Hippocampal formation (tissue), 2 donors: Measurements from ENCODE around the gene HECTD1.
"Not testable (repeated sequence)": the region's sequence is repeated elsewhere in the genome, so short reads cannot be mapped to it uniquely, and the experiment has no call there.

Experiments
- DNase-seq, 2 donors: peaks; one replicate each; lab custom pipeline; 2025; lab: John Stamatoyannopoulos, UW

The HECTD1 gene

DNA sequence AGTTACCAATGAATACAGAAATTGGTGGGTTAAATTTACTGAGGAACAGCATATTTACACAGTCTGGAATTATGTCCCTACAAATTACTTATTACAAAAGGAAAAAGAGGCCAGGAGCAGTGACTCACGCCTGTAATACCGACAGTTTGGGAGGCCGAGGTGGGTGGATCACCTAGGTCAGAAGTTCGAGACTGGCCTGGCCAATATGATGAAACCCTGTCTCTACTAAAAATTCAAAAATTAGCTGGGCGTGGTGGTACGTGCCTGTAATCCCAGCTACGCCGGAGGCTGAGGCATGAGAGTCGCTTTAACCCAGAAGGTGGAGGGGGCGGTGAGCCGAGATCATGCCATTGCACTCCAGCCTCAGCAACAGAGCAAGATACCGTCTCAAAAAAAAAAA lies 52.6 kb downstream of the HECTD1 start:
- DNase-seq = no peak

DNA sequence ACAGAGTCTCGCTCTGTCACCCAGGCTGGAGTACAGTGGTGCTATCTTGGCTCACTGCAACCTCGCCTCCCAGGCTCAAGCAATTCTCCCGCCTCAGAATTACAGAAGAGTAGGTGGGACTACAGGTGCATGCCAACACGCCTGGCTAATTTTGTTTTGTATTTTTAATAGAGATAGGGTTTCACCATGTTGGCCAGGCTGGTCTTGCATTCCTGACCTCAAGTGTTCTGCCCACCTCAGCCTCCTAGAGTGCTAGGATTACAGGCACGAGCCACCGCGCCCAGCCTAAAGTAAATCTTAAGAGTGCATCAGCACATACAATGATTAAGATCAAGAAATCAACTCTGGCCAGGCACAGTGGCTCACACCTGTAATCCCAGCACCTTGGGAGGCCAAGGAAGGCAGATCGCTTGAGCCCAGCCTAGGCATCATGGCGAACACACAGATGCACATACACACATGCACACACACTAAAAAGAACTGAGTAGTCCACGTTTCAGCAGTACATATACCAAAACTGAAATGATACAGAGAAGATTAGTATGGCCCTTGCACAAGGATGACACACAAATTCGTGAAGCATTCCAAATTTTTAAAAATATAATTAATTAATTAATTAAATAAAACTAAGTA lies 65.0 kb downstream of the HECTD1 start:
- no peak for DNase-seq

DNA sequence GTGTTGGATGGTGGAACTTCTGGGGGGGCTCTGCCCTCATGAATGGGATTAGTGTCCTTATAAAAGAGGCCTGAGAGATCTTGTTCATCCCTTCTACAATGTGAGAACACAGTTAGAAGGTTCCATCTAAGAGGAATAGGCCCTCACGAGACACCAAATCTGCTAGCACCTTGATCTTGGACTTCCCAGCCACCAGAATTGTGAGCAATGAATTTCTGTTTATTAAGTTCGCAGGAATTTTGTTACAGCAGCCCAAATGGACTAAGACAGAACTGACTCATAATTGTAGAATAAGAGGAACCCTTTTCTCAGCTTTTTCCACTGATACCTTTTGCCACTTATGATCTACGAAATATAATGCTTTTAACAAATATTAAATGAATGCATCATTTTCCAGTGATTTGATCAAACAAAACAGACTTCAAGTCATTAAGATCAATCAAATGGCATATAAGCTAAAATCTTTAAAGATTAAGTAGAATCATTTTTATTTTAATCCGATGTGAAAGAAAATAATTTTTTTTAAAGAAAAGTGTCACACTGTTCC lies 68.2 kb downstream of the HECTD1 start:
- DNase-seq = no peak

DNA sequence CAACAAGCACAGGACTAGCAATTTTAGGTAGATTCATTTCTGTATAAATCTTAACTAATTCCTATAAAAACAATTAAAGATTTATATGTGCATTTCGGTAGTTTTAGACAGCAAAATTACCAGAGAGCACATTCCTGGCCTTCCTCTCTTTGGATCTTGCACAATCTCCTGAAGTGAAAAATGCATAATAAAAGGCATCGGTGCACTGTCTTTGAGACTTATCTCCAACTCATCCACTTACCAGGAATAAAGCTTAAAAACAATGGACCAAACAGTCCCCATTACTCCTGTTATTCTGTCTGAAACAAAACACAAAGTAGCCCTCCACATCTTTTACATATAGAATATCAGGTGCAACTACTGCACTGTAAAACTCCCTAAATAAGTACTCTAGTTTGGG lies 69.3 kb downstream of the HECTD1 start:
- no peak for DNase-seq

DNA sequence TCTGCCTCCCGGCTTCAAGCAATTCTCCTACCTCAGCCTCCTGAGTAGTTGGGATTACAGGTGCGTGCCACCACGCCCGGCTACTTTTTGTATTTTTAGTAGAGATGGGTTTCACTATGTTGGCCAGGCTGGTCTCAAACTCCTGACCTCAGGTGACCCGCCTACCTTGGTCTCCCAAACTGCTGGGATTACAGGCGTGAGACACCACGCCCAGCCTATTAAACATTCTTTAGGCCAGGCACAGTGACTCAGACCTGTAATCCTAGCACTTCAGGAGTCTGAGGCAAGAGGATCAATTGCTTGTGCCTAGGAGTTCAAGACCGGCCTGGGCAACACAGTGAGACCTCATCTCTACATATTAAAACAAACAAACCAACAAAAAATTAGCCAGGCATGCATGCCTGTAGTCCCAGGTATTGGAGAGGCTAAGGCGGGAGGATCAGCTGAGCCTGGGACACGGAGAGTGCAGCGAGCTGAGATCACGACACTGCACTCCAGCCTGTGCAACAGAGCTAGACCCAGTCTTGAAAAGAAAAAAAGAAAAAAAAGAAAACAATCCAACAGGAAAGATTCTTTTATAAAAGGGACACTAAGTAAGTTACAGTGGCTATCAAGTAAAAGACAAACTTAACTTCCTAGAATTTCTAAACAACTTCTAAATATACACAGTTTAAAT lies 70.2 kb downstream of the HECTD1 start:
- DNase-seq = no peak

DNA sequence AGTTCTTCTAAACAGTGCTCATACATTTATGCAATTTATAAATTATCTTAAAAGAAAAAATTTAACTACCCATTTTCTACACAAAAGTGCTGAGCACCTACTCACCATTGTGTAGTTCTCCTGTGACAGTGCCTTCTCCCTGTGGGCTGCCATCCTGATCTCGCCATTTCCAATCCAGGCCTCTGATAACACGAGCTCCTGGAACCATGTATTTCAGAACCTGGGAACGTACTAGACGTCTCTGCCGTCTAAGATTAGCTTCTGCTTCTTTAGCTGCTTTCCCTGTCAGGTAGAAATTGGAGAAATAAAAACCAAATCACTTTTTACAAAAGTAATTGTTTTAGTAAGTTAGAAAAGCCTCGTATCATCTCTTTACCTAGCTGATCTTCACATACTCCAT lies 74.5 kb downstream of the HECTD1 start:
- DNase-seq = no peak

DNA sequence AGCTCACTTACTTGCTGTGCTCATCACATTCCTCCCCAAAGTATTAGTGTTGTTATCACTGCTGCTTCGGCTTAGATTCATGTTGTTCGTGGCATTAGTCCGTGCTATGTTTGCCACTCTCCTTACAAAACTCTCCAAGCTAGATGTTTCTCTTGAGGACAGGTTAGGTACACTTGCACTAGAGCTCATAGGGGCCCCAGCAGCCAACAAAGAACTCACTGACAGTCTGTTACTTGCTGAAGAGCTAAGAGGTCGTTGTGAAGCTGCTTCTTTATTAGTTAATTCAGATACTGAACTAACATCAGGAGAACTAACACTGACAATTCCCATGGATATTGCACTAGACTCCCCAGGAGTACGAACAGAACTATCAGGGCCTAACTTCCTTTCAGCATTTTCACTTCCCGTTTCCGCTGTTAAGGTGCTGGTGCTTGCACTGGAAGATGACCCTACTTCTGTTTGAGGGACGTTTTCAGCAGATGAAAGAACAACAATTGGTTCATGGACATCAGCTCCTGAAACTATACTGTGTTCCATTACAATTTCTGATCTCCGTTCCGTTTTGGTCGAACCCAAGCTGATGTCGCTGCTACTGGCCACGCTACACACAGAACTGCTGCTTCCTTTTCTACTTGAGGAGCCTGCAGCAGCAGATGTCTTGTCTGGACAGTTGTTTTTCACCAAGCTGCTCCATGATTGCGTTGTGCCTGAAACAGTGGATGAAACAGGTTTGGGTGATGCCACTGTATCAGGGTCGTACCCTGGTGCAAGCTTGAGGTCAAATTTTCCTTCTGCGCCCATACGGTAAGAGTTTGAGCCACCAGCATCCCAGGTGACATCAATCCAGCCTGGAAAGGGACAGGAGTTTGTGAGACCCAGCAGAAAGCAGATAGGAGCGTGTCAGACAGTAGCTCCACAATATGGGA lies 78.7 kb downstream of the HECTD1 start:
- DNase-seq = no peak

DNA sequence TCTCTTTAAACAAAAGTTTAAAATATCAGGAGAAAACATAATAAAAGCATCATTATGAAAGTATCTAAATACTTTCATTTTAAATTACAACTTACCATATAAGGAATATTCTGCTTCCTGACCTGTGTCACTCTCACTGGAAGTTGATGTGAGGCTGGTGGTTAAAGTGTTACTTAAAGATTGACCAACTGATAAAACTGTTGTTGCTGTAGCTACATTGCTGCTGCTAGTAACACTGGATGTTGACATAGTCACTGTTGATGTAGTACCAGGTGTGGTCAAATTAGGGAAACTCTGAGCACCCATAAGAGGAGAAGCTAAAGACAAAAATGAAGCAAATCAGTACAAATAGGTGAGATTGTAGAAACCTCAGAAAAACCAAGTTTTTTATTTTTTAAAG lies 79.9 kb downstream of the HECTD1 start:
- no peak for DNase-seq

DNA sequence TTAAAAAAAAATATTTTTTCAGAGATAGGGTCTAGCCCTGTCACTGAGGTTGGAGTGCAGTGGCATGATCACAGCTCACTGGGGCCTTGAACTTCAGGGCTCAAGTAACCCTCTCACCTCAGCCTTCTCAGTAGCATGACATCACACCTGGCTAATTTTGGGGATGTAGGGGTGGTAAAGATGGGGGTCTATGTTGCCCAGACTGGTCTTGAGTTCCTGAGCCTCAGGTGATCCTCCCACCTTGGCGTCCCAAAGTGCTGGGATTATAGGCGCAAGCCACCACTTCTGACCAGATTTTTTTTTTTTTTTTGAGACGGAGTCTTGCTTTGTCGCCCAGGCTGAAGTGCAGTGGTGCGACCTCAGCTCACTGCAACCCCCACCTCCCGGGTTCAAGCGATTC lies 80.9 kb downstream of the HECTD1 start:
- no peak for DNase-seq

DNA sequence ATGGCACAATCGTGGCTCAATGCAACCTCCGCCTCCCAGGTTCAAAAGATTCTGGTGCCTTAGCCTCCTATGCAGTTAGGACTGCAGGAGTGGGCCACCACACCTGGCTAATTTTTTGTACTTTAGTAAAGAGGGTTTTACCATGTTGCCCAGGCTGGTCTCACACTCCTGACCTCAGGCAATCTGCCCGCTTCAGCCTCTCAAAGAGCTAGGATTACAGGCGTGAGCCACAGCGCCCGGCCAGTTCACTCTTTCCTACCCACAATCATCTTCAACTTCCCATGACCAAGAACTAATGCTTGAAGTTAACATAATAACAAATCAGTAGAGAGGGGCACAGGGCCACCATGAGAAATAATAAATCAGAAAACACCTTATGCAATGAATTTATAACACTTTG lies 82.4 kb downstream of the HECTD1 start:
- DNase-seq = no peak

DNA sequence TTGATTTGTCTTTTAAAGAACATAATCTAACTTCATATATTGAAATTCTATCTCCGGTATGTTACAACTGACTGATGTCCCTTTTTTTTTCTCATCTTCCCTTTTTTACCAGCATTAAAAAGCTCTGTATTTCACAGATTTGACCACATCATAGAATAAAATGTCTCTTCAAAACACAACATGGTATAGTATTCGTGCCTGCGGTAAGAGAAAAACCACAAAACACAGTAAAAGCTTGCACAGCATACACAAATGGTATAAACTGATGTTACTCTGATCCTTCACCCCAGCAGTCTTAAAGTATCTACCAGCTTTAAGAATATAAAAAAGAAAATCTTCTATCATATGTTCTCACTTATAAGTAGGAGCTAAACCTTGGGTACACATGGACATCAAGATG lies 83.4 kb downstream of the HECTD1 start:
- DNase-seq = no peak

DNA sequence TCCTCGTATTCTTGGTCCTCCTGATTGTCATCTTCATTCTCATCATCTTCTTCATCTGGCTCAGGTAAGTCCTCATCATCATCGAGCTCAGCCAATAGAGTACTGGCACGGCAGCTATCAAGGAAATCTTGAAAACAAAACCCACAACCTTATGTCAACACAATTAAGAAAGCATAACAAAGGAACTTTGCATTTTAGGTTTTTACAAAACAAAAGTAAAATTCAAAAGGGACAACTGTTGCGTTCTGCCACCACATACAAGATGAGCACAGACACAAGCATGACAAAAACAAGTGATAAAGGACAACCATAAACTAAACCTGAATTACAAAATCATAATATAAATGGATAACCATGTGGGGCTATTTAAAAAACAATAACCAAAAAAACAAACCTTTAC lies 84.7 kb downstream of the HECTD1 start:
- no peak for DNase-seq

DNA sequence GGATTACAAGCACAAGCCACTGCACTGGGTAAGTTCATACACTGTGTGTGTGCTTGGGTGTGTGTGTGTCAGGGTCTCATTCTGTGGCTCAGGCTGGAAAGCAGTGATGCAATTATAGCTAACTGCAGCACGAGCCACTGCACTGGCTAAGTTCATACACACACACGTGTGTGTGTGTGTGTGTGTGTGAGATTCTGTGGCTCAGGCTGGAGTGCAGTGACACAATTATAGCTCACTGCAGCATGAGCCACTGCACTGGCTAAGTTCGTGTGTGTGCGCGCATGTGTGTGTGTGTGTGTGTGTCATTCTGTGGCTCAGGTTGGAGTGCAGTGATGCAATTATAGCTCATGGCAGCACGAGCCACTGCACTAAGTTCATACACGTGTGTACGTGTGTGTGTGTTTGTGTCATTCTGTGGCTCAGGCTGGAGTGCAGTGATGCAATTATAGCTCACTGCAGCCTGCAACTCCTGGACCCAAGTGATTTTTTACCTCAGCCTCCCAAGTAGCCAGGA lies 85.4 kb downstream of the HECTD1 start:
- no peak for DNase-seq

DNA sequence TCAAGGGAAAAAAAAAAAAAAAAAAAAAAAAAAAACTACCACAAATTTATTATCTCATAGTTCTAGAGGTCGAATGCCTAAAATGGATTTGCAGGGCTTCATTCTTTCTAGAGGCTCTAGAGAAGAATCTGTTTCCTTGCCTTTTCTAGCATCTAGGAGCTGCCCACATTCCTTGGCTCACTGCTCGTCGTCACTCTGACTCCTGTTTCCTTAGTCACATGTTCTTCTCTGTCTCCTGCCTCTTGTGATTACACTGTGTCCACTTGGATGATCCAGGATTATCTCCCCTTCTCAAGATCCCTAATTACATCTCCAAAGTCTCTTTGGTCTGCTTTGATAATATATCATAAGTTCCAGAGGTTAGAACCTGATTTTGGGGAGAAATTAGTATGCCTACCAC lies 88.7 kb downstream of the HECTD1 start:
- DNase-seq = no peak

DNA sequence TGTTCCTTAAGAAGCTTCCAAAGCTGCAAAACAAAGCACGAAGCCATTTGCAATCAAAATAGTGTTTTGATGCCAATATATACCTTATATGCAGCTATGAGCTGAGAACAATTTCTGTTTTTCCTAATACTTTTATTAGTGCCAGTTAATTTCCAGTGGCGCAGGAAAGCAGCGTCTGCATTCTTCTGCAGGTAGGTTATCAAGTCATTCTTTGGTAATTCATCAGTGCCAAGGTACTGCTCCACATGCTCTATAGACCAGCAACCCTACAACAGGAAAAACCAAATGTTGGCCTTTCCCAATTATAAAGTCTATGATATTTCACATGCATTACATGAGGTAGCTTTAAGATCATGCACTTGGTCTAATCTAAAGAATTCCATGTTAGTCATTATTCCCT lies 93.8 kb downstream of the HECTD1 start:
- DNase-seq = no peak

DNA sequence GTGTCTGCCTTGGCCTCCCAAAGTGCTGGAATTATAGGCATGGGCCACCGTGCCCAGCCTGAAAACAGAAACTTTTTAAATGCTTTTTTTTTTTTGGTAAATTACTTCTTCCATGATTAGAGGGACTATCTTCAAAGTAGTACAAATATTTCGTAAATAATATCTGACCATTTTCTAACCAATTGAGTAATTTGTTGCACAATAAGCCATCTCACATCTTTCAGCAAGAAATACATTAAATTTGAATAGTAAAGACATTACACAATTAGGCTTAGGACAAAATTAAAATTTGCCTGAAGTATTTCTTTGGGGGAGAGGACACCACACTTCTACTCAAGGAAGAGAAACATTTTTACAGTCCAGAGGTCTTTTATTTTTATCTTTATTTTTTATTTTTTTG lies 96.7 kb downstream of the HECTD1 start:
- DNase-seq = no peak

DNA sequence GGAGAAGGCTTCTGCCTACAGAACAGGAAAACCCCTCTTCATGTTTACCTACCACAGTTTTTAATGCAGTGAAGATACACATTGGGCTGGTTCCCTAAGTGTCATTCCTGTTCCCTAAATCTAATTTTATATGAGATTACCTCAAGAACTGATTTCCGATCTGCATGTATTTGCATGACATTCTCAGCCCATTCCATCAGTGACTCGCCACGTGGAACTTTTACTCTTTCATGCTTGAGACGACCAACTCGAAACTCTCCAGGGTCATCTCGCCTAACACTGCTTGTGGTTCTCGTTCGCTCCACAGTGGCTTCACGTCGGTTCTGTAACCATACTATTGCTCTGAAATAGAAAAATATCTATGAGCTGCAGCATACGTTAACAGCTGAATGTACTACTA lies 98.3 kb downstream of the HECTD1 start:
- no peak for DNase-seq

DNA sequence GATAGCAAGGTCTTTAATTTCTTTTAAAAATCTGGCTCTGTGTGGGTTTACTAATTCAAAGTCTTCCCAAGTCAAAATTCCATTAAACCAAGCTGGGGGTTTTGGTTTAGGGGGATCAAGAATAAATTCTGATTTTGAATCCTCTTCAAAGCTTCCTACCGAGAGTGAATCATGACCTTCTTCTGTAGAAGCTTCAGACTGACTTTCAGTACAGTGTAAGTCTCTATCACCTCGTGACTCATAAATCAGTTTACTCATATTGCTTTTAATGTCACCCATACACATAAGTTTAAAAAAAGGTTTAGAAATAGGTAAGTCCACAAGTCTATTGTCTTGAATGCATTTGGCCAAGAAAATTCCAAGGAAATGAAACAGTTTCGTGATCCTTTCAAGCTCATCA lies 100.8 kb downstream of the HECTD1 start:
- DNase-seq = no peak

DNA sequence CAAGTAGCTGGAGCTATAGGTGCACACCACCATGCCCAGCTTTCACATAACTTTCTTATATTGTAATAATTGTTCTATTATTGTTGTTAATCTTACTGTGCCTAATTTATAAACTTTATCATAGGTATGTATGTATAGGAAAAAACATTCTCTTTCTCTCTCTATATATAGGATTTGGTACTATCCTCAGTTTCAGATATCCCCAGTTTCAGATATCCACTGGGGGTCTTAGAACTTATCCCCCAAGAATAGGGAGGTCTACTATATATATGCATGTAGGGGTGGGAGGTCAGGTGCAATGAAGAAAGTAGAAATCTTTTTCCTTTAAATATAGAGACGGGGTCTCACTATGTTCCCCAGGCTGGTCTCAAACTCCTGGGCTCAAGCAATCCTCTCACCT lies 110.5 kb downstream of the HECTD1 start:
- no peak for DNase-seq

DNA sequence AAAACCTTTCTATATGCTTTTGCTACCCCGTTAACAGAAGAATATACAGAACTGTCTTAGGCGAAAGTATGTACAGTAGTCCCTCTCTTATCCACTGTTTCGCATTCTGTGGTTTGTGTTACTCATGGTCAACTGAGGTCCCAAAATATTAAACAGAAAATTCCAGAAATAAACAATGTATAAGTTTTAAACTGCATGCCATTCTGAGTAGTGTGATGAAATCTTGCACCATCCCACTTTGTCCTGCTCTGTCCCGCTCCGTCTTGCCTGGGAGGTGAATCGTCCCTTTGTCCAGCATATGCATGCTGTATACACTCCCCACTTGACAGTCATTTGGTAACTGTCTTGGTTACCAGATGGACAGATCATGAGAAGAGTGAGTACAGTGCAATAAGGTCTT lies 111.3 kb downstream of the HECTD1 start:
- DNase-seq = no peak

DNA sequence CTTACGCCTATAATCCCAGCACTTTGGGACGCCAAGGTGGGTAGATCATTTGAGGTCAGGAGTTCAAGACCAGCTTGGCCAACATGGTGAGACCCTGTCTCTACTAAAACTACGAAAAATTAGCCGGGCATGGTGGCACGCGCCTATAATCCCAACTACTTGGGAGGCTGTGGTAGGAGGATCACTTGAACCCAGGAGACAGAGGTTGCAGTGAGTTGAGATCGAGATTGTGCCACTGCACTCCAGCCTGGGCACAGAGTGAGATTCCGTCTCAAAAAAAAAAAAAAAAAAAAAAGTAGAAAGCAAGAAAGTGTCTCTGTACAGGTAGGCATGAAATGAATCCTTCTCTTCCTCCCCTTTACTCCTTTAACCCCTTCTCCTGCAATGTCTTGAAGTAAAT lies 111.8 kb downstream of the HECTD1 start:
- DNase-seq = not testable (repeated sequence)
